Esophagus muscularis mucosa (tissue), 4 donors: Measurements from ENCODE around the gene CC2D2B.

Experiments
- EP300 ChIP-seq: sonication (generic); formaldehyde crosslinking; IDR thresholded peaks from one replicate; pipeline ENCODE4 v1.6.1; 2017; ENCODE audit warnings: antibody characterized with exemption
- POLR2A ChIP-seq: fragments of 450-650 bp; IDR thresholded peaks from one replicate; pipeline ENCODE4 v1.6.1; 2017; ENCODE audit warnings: antibody characterized with exemption, moderate library complexity, mild to moderate bottlenecking, low read depth
- POLR2AphosphoS5 ChIP-seq, 2 donors: sonication (generic); formaldehyde crosslinking; IDR thresholded peaks; one replicate each; pipeline ENCODE4 v1.6.1; 2017; ENCODE audit warnings: antibody characterized with exemption in 2 of 2
- TF ChIP-seq, protein P1 (sequence below), 3 experiments: fragments of 200-600 bp in 2 of 3; fragments of 450-650 bp in 1 of 3; sonication (generic) in 2 of 3; IDR thresholded peaks; one replicate each; pipeline ENCODE4 v1.5.1; 2017 to 2019; ENCODE audit warnings: antibody characterized with exemption in 3 of 3, mild to moderate bottlenecking in 2 of 3, moderate library complexity in 1 of 3

DNA sequence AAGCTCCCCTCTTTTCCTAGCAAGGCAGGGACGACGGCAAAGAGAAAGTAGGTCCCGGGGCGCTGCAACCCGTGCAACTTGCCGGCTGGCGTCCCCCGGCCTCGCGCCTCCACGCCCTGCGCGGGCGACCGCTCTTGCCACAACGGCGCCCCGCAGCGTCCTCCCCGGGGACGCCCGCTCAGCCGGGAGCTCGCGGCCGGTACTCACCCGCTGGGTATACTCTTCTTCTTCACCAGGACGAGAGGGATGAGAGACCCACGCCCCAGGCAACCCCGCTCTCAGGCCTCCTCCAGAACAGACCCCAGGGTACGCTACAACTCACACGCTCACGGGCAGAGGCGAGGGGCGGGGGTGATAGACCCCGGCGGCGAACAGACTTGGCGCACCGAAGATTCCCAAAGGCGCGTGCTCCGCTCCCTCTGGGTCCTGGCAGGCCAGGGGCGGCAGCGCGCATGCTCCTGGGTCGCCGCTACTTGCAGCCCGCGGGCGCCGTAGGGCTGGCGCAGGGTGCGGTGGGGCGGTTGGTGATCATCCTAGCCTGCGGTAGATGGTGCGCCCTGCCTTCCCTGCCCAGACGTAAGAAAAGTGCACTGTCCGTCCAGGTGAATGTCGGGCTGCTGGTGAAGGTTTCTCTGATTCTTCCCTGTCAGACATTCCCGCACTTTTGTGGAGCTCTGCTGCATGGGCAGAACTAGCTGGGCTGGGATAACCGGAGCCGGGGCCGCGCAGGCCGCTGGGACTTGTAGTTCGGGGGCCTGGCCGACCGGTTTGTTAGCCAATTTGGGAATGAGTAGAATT is at the start of gene CC2D2B:
- TF ChIP-seq, protein P1, sequence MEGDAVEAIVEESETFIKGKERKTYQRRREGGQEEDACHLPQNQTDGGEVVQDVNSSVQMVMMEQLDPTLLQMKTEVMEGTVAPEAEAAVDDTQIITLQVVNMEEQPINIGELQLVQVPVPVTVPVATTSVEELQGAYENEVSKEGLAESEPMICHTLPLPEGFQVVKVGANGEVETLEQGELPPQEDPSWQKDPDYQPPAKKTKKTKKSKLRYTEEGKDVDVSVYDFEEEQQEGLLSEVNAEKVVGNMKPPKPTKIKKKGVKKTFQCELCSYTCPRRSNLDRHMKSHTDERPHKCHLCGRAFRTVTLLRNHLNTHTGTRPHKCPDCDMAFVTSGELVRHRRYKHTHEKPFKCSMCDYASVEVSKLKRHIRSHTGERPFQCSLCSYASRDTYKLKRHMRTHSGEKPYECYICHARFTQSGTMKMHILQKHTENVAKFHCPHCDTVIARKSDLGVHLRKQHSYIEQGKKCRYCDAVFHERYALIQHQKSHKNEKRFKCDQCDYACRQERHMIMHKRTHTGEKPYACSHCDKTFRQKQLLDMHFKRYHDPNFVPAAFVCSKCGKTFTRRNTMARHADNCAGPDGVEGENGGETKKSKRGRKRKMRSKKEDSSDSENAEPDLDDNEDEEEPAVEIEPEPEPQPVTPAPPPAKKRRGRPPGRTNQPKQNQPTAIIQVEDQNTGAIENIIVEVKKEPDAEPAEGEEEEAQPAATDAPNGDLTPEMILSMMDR (IDR thresholded peaks at IDR 0.05) = peak in 2 of 3 experiments; percentile 4 to 9
- peak; percentile 61 to 71 for TF ChIP-seq POLR2AphosphoS5 (IDR thresholded peaks at IDR 0.05)
- TF ChIP-seq POLR2A = no peak
- TF ChIP-seq EP300 = no peak
